PC-9 (cell line): ENCODE results near the gene SLC44A1. TPM values are rescaled to one million over a fixed set of nuclear protein-coding genes. Genes with fewer than 3 reads are reported as not detected.

Experiments used
- BruUV-seq: library from RNA; stranded (reverse); fragments of 400-500 nt; replicated peaks from 2 replicates; lab custom pipeline; 2021; lab: Mats Ljungman, UMichigan
- CTCF ChIA-PET: fragments of 300-600 bp; sonication (Branson Sonifier 250); formaldehyde crosslinking; loops from one replicate; lab custom pipeline; 2022; ENCODE audit warnings: antibody characterized with exemption; lab: Charles Lee
- POLR2A ChIA-PET: fragments of 300-600 bp; sonication (Branson Sonifier 250); formaldehyde crosslinking; loops from one replicate; lab custom pipeline; 2022; ENCODE audit warnings: antibody characterized with exemption; ENCODE audit not compliant: unreplicated experiment; lab: Charles Lee
- DNase-seq, 2 experiments: peaks; one replicate each; pipeline versions ENCODE4 v3.0.0 to v3.0.0-alpha.2; 2015 to 2022; ENCODE audit warnings: mixed read lengths in 1 of 2
- H2AFZ ChIP-seq: fragments of 200-600 bp; sonication (generic); 2 replicates; pipeline ENCODE4 v1.8.1; 2017; ENCODE audit warnings: antibody characterized with exemption
- H3F3A ChIP-seq: fragments of 200-600 bp; sonication (generic); 2 replicates; pipeline ENCODE4 v1.8.1; 2017; ENCODE audit warnings: antibody characterized with exemption, mild to moderate bottlenecking, low read depth; ENCODE audit not compliant: insufficient read depth
- H3K27ac ChIP-seq: fragments of 200-600 bp; sonication (generic); 2 replicates; pipeline ENCODE4 v1.6.1; 2016; ENCODE audit warnings: mixed run types
- H3K27me3 ChIP-seq: fragments of 200-600 bp; sonication (generic); 2 replicates; pipeline ENCODE4 v1.6.1; 2016; ENCODE audit warnings: low read depth, mixed run types; ENCODE audit not compliant: insufficient read depth
- H3K36me3 ChIP-seq: fragments of 200-600 bp; sonication (generic); 2 replicates; pipeline ENCODE4 v1.6.1; 2016; ENCODE audit warnings: low read depth, mixed run types
- H3K4me1 ChIP-seq: fragments of 200-600 bp; sonication (generic); replicated peaks from 2 replicates; pipeline ENCODE4 v1.6.1; 2016; ENCODE audit warnings: mixed run types; ENCODE audit not compliant: insufficient read depth
- H3K4me2 ChIP-seq: fragments of 200-600 bp; sonication (generic); 2 replicates; pipeline ENCODE4 v1.6.1; 2017; ENCODE audit warnings: mixed run types
- H3K4me3 ChIP-seq: fragments of 200-600 bp; sonication (generic); 2 replicates; pipeline ENCODE4 v1.6.1; 2016; ENCODE audit warnings: mixed run types
- H3K79me2 ChIP-seq: fragments of 200-600 bp; sonication (generic); 2 replicates; pipeline ENCODE4 v1.6.1; 2017; ENCODE audit warnings: low read depth, mixed run types
- H3K9me2 ChIP-seq: fragments of 200-600 bp; sonication (generic); 2 replicates; pipeline ENCODE4 v1.8.1; 2017; ENCODE audit warnings: mild to moderate bottlenecking; ENCODE audit not compliant: insufficient read depth
- H3K9me3 ChIP-seq: fragments of 200-600 bp; sonication (generic); 2 replicates; pipeline ENCODE4 v1.8.1; 2016; ENCODE audit warnings: low read depth; ENCODE audit not compliant: insufficient read depth
- H4K20me1 ChIP-seq: fragments of 200-600 bp; sonication (generic); 2 replicates; pipeline ENCODE4 v1.8.1; 2017; ENCODE audit not compliant: insufficient read depth
- EZH2 ChIP-seq: fragments of 200-600 bp; sonication (generic); IDR thresholded peaks from 2 replicates; pipeline ENCODE4 v1.8.0; 2017; ENCODE audit warnings: antibody characterized with exemption, low read depth
- intact Hi-C: fragments of 100-400 bp; cut with micrococcal nuclease; formaldehyde crosslinking; loops from one replicate; pipeline ENCODE4 v1.10.0; 2022; ENCODE audit not compliant: unreplicated experiment
- total RNA-seq: library from RNA; stranded (reverse); gene quantifications from 2 replicates; pipeline ENCODE4 v1.2.3, GENCODE V29; 2021
- TF ChIP-seq, protein P1 (sequence below): fragments of 200-600 bp; sonication (generic); conservative IDR thresholded peaks from 2 replicates; pipeline ENCODE4 v1.6.1; 2017; ENCODE audit warnings: mixed run types, antibody characterized with exemption, mild to moderate bottlenecking, moderate library complexity

The SLC44A1 gene
- total RNA-seq, 1 experiment from 2014 or later, result 95.2 TPM

- TF ChIP-seq EZH2, result no peak
- TF ChIP-seq, protein P1, sequence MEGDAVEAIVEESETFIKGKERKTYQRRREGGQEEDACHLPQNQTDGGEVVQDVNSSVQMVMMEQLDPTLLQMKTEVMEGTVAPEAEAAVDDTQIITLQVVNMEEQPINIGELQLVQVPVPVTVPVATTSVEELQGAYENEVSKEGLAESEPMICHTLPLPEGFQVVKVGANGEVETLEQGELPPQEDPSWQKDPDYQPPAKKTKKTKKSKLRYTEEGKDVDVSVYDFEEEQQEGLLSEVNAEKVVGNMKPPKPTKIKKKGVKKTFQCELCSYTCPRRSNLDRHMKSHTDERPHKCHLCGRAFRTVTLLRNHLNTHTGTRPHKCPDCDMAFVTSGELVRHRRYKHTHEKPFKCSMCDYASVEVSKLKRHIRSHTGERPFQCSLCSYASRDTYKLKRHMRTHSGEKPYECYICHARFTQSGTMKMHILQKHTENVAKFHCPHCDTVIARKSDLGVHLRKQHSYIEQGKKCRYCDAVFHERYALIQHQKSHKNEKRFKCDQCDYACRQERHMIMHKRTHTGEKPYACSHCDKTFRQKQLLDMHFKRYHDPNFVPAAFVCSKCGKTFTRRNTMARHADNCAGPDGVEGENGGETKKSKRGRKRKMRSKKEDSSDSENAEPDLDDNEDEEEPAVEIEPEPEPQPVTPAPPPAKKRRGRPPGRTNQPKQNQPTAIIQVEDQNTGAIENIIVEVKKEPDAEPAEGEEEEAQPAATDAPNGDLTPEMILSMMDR, result no peak
- intact Hi-C loops, result loop anchor here (5.0 to 10.0 kb wide), 5 partner anchors 113 to 467 kb away; partner anchors contain the start of gene TMEM38B
- Histone ChIP-seq H3K79me2 (peaks cover 9% of the 10 kb centered on the region), H3K9me3 (no peaks in the 10 kb centered on the region), H2AFZ (no peak overlapping the region), H3K9me2 (no peaks in the 10 kb centered on the region), H3K4me3 (no peak overlapping the region), H3K4me2 (no peak overlapping the region), H4K20me1 (no peaks in the 10 kb centered on the region), H3K27ac (no peak overlapping the region), H3K27me3 (no peaks in the 10 kb centered on the region), H3F3A (peaks cover 27% of the 10 kb centered on the region; the same call in 1 of the 2 replicates), H3K36me3 (no peaks in the 10 kb centered on the region), H3K4me1 (peaks cover 10% of the 10 kb centered on the region)
- no TSS peak for BruUV-seq
- no peak for DNase-seq
- ChIA-PET POLR2A (no interaction called here), CTCF (no interaction called here)
Measured at GRCh38 chr9:105241356-105242043, 3.0 kb upstream of the SLC44A1 start.

DNA sequence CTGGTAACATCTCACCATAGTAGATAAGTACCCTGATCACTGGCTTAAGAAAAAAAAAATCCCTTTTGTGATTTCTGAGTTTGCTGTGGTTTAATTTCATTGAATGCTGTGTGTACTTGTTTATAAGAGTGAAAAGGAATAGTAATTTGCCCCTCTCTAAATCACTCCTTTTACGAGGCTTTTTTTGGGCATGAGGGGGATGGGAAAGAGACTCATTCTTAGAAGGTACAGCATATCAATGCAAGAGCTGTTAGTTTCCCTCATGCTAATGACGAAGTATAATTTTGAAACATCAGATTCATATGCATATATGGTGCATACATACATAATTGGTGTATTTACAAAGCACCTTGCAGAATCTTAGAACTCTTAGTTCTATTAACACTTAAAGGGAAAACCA lies 2.4 kb upstream of the SLC44A1 start:
- no peak overlapping the region for H3K4me2 ChIP-seq
- POLR2A ChIA-PET, result no interaction called here

GRCh38 chr9:105242557-105242956 lies 1.9 kb upstream of the SLC44A1 start:
- Histone ChIP-seq H2AFZ (no peak overlapping the region), H3K4me3 (no peak overlapping the region), H4K20me1 (no peaks in the 10 kb centered on the region), H3K4me1 (peaks cover 20% of the 10 kb centered on the region), H3K27ac (no peak overlapping the region), H3K79me2 (peaks cover 20% of the 10 kb centered on the region), H3K4me2 (no peak overlapping the region), H3F3A (peaks cover 24% of the 10 kb centered on the region; the same call in 1 of the 2 replicates), H3K9me3 (no peaks in the 10 kb centered on the region), H3K27me3 (no peaks in the 10 kb centered on the region), H3K36me3 (no peaks in the 10 kb centered on the region), H3K9me2 (no peaks in the 10 kb centered on the region)
- CTCF ChIA-PET, result no interaction called here
- no peak for DNase-seq
- BruUV-seq, result no TSS peak
- intact Hi-C loops, result loop anchor here (5.0 to 10.0 kb wide), 5 partner anchors 112 to 468 kb away; partner anchors contain the start of gene TMEM38B
- TF ChIP-seq EZH2, result no peak
- TF ChIP-seq, protein P1, result no peak
- POLR2A ChIA-PET, result interaction anchor here (0.6 kb wide), 4 partner anchors 38 to 496 kb away, joined by 3 to 6 read pairs (median 4); partner anchors contain the start of gene NIPSNAP3A

More for the DNA sequence above, 2.4 kb upstream of the SLC44A1 start:
- no peak overlapping the region for H3K27ac ChIP-seq
- no peaks in the 10 kb centered on the region for H3K9me3 ChIP-seq
- peaks cover 25% of the 10 kb centered on the region; the same call in 1 of the 2 replicates for H3F3A ChIP-seq
- BruUV-seq, result no TSS peak
- no peaks in the 10 kb centered on the region for H3K36me3 ChIP-seq
- no peaks in the 10 kb centered on the region for H4K20me1 ChIP-seq
- peaks cover 15% of the 10 kb centered on the region for H3K4me1 ChIP-seq
- no peak overlapping the region for H3K4me3 ChIP-seq
- TF ChIP-seq EZH2, result no peak
- TF ChIP-seq, protein P1, result no peak
- intact Hi-C loops, result loop anchor here (5.0 to 10.0 kb wide), 5 partner anchors 113 to 467 kb away; partner anchors contain the start of gene TMEM38B
- H3K9me2 ChIP-seq, result no peaks in the 10 kb centered on the region
- CTCF ChIA-PET, result no interaction called here
- peaks cover 15% of the 10 kb centered on the region for H3K79me2 ChIP-seq
- H3K27me3 ChIP-seq, result no peaks in the 10 kb centered on the region
- no peak for DNase-seq
- no peak overlapping the region for H2AFZ ChIP-seq
